Tibial artery (tissue), 4 donors: ENCODE results near the gene C8B.

Experiments used
- DNase-seq, 2 donors: peaks; one replicate each; pipeline ENCODE4 v3.0.0-alpha.2; 2019
- H3K27ac ChIP-seq, 2 donors: fragments of 200-600 bp; sonication (generic) in 1 of 2; 1 replicate in 1 of 2; 2 replicates in 1 of 2; pipeline ENCODE4 v1.5.1; 2018 to 2019; ENCODE audit warnings: mild to moderate bottlenecking in 1 of 2
- H3K27me3 ChIP-seq, 2 donors: fragments of 200-600 bp; sonication (generic) in 1 of 2; one replicate each; pipeline versions ENCODE4 v1.5.1 to v1.6.0; 2016 to 2019
- H3K36me3 ChIP-seq, 3 donors: fragments of 200-600 bp; sonication (generic) in 2 of 3; one replicate each; pipeline ENCODE4 v1.5.1; 2016 to 2019; ENCODE audit warnings: mild to moderate bottlenecking in 2 of 3
- H3K4me1 ChIP-seq, 4 donors: fragments of 200-600 bp; sonication (generic) in 2 of 4; 1 replicate in 3 of 4; 2 replicates in 1 of 4; pipeline ENCODE4 v1.5.1; 2016 to 2019
- H3K4me3 ChIP-seq, 2 donors: fragments of 200-600 bp; sonication (generic) in 1 of 2; 1 replicate in 1 of 2; 2 replicates in 1 of 2; pipeline ENCODE4 v1.5.1; 2018 to 2019; ENCODE audit warnings: mild to moderate bottlenecking in 2 of 2
- H3K9me3 ChIP-seq, 3 donors: fragments of 200-600 bp; sonication (generic) in 1 of 3; one replicate each; pipeline ENCODE4 v1.5.1; 2016 to 2019
- intact Hi-C: fragments of 100-400 bp; cut with DNase I; formaldehyde crosslinking; loops from one replicate; pipeline ENCODE4 v1.15.0; 2023; ENCODE audit warnings: low total_unique reads
- TF ChIP-seq, protein P1 (sequence below), 2 experiments: fragments of 200-600 bp in 1 of 2; fragments of 450-650 bp in 1 of 2; IDR thresholded peaks; one replicate each; pipeline ENCODE4 v1.5.1; 2017 to 2019; ENCODE audit warnings: antibody characterized with exemption in 2 of 2, mild to moderate bottlenecking in 1 of 2, moderate library complexity in 1 of 2

The C8B gene

DNA sequence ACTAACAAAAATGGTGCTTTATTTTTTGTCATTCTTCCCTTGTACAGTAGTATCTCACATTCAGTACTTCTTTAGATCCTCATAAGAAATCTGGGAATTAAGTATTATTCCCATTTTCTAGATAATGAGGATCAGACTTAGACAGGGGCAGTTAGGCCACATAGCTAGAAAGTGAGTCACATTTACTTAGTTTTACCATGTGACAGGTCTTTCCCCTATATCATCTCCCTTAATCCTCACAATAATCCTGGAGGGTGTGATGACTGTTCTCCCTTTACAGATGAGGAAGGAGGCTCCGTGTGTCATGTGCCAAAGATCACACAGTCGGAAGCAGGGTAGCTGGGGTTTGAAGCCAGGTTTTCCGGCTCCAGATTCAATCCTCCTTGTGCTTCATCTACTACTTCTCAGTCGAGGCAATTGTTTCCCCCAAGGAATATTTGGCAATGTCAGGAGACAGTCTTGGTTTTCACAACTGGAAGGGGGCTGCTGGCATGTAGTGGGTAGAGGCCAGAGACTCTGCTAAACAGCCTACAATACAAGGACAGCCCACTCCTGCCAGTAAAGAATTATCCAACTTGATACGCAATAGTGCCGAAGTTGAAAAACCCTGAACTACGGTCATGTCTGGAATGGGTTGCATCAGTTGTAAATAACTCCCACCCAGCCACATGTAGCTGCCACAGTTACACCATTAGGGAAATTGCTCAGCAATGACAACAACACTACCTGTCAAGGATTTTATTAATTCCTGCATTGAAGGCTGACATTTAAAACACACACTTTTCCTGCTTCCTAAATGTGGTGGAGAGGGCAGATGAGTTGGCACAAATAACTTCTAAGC, 54.5 kb downstream of the C8B start:
- no peak for DNase-seq
- Histone ChIP-seq H3K36me3 (no peaks in the 10 kb centered on the region), H3K4me3 (no peak overlapping the region), H3K27me3 (no peaks in the 10 kb centered on the region), H3K27ac (no peak overlapping the region), H3K9me3 (no peaks in the 10 kb centered on the region), H3K4me1 (no peaks in the 10 kb centered on the region)
- TF ChIP-seq, protein P1, sequence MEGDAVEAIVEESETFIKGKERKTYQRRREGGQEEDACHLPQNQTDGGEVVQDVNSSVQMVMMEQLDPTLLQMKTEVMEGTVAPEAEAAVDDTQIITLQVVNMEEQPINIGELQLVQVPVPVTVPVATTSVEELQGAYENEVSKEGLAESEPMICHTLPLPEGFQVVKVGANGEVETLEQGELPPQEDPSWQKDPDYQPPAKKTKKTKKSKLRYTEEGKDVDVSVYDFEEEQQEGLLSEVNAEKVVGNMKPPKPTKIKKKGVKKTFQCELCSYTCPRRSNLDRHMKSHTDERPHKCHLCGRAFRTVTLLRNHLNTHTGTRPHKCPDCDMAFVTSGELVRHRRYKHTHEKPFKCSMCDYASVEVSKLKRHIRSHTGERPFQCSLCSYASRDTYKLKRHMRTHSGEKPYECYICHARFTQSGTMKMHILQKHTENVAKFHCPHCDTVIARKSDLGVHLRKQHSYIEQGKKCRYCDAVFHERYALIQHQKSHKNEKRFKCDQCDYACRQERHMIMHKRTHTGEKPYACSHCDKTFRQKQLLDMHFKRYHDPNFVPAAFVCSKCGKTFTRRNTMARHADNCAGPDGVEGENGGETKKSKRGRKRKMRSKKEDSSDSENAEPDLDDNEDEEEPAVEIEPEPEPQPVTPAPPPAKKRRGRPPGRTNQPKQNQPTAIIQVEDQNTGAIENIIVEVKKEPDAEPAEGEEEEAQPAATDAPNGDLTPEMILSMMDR (IDR thresholded peaks at IDR 0.05) = no peak
- intact Hi-C loops = no loop called here

DNA sequence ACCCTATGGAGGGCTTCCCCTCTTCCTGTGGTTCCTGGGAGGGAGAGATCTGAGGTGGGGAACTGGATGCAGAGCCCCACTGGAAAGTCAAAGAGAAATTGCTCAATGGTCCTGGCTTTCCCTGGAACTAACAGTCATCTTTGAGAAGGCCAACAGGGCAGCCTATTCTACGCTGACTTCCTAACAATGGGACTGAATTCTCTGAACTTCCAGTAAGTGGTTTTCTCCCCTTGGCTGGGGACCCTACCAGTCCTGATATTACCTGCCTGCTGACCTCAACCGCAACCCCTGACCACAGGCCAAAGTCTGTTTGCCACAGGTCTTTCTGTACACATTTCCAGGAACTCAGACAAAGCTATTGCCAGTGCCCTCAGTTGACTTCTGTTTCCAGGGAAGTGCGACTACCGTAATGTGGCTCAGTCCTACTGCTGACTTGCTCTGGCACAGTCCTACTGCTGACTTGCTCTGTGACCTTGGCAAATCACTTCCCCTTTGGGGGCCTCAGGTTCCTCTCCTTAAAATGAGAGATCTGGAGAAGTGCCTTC, 55.3 kb downstream of the C8B start:
- TF ChIP-seq, protein P1 (IDR thresholded peaks at IDR 0.05) = no peak
- Histone ChIP-seq H3K9me3 (no peaks in the 10 kb centered on the region), H3K36me3 (no peaks in the 10 kb centered on the region), H3K4me1 (no peaks in the 10 kb centered on the region), H3K4me3 (no peak overlapping the region), H3K27ac (no peak overlapping the region), H3K27me3 (no peaks in the 10 kb centered on the region)
- no peak for DNase-seq
- intact Hi-C loops = no loop called here

DNA sequence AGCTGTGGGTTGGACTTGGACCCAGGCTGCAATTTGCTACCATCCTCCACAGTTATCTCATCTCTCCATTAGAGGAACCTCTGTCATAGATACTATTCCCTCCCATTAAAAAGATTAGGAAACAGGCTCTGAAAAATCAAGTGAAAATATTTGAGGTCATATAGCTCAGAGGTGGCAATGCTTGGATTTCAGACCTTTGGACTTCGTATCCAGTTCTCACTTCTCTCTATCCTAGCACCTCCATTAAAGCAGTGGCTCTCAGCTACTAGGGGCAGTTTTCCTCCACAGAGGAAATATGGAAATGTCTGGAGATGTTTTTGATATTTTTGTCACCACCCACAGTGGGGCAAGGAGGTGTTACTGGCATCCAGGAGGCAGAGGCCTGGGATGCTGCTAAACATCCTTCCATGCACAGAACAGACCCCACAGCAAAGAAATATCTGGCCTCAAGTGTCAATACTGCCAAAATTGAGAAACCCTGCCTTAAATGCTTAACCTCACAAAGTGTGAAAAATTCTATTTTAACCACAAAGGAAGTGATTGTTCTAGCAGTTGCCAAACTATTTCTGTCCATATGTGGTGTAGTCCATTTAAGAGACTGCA, 57.1 kb downstream of the C8B start:
- TF ChIP-seq, protein P1 (IDR thresholded peaks at IDR 0.05) = no peak
- H3K4me1 ChIP-seq = no peaks in the 10 kb centered on the region
- no peak for DNase-seq
- no peak overlapping the region for H3K4me3 ChIP-seq
- H3K27me3 ChIP-seq = no peaks in the 10 kb centered on the region
- H3K27ac ChIP-seq = no peak overlapping the region
- no peaks in the 10 kb centered on the region for H3K9me3 ChIP-seq
- H3K36me3 ChIP-seq = no peaks in the 10 kb centered on the region
- intact Hi-C loops = no loop called here

DNA sequence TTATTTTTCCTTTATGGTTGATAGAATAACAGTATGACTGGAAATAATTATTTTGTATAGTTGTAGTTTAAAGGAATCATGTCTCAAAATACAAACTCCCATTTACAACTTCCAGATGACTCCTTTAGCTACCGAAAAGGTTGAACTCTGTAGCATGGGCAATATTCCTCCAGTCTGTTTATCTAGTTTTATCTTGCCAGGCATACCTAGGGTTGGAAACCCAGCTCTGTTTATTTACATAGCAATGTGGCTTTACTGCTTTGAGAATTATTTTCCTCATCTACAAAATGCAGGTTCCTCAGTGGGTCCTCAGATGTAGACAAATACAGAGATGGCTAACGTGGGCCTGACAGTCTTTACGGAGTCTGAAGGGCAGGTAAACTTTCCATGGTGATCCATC, 60.1 kb downstream of the C8B start:
- Histone ChIP-seq H3K4me3 (no peak overlapping the region), H3K36me3 (no peaks in the 10 kb centered on the region), H3K9me3 (no peaks in the 10 kb centered on the region), H3K4me1 (no peaks in the 10 kb centered on the region), H3K27ac (no peak overlapping the region), H3K27me3 (no peaks in the 10 kb centered on the region)
- DNase-seq = no peak
- TF ChIP-seq, protein P1 (IDR thresholded peaks at IDR 0.05) = no peak
- intact Hi-C loops = no loop called here

DNA sequence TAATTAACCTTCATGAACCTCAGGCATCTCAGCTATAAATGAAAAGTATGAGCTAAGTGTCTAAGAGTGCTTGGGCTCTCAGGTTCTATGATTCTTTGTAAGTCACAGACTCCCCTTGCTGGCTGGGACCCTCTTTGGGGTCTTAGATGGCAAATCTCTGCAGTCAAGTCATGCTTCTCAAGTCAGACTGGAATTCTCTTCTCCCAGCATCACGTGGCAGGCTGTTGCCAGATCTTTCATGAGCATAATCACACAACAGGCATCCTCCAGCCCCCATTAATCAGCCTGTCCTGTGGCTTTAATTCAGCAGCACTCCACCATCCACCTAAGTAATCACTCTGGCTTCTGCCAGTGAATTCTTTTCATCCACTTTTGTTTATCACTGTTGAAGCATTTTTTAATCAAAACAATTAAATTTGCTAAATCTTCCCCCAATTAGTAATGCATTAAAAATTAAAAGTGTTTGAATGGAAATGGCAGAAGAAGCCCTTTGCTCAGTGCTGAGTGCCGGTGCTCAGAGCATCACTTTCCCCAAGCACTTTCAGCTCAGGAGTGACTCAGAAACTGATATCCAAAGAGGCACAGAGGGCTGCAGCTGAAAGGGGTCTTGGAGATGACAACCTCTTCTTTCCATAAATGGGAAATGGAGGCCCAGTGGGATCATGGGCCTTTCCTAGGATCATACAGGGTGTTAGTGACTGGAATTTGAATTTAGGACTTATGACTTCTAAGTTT, 61.0 kb downstream of the C8B start:
- Histone ChIP-seq H3K4me3 (no peak overlapping the region), H3K27ac (no peak overlapping the region), H3K36me3 (no peaks in the 10 kb centered on the region), H3K4me1 (no peaks in the 10 kb centered on the region), H3K9me3 (no peaks in the 10 kb centered on the region), H3K27me3 (no peaks in the 10 kb centered on the region)
- DNase-seq = no peak
- TF ChIP-seq, protein P1 (IDR thresholded peaks at IDR 0.05) = no peak
- intact Hi-C loops = no loop called here
